GM10248 (cell line): Measurements from ENCODE around the gene ZNF385C.

ENCODE experiments used
- CTCF ChIA-PET: fragments of 300-600 bp; sonication (Branson Sonifier 250); formaldehyde crosslinking; extraction: SDS; loops from one replicate; lab custom pipeline; 2021; ENCODE audit warnings: antibody characterized with exemption; lab: Yijun Ruan, JAX
- POLR2A ChIA-PET: fragments of 350-650 bp; sonication (Branson Sonifier 250); formaldehyde crosslinking; extraction: SDS; loops from one replicate; lab custom pipeline; 2020; ENCODE audit warnings: antibody characterized with exemption; lab: Yijun Ruan, JAX
- DNase-seq: peaks from one replicate; pipeline ENCODE4 v3.0.0; 2012; ENCODE audit errors: extremely low spot score
- CTCF ChIP-seq: IDR thresholded peaks from 2 replicates; pipeline ENCODE4 v1.5.1; 2012; ENCODE audit warnings: mild to moderate bottlenecking, low read depth; ENCODE audit errors: extremely low read depth, missing control alignments, control extremely low read depth

ZNF385C gene

GRCh38 chr17:42005166-42005565 is 93.1 kb downstream of the ZNF385C start:
- ChIA-PET POLR2A (no interaction called here), CTCF (interaction anchor here (15.2 kb wide), 1 partner anchor 17 kb away, joined by 123 read pairs; the partner anchor contains the start of genes DNAJC7 and NKIRAS2)
- no peak for DNase-seq
- TF ChIP-seq CTCF = no peak

- ChIA-PET POLR2A (no interaction called here), CTCF (interaction anchor here (1.2 to 15.2 kb wide), 5 partner anchors 9 to 30 kb away, joined by 3 to 123 read pairs (median 6); partner anchors contain the start of genes DNAJC7 and NKIRAS2)
- no peak for DNase-seq
- no peak for TF ChIP-seq CTCF
These were observed 95.4 kb downstream of the ZNF385C start for GRCh38 chr17:42002792-42003301.

GRCh38 chr17:42002175-42002791 is 96.0 kb downstream of the ZNF385C start:
- no peak for DNase-seq
- ChIA-PET POLR2A (no interaction called here), CTCF (interaction anchor here (1.5 to 15.2 kb wide), 3 partner anchors 10 to 30 kb away, joined by 3 to 123 read pairs (median 7); partner anchors contain the start of genes DNAJC7 and NKIRAS2)
- no peak for TF ChIP-seq CTCF

- CTCF ChIA-PET = interaction anchor here (2.8 to 15.2 kb wide), 2 partner anchors 10 to 20 kb away, joined by 7 to 123 read pairs; partner anchors contain the start of genes DNAJC7 and NKIRAS2
- no peak for DNase-seq
- TF ChIP-seq CTCF = no peak
- POLR2A ChIA-PET = no interaction called here
These were observed 96.5 kb downstream of the ZNF385C start for GRCh38 chr17:42001729-42002128.

- ChIA-PET CTCF (interaction anchor here (15.2 kb wide), 1 partner anchor 21 kb away, joined by 123 read pairs; the partner anchor contains the start of genes DNAJC7 and NKIRAS2), POLR2A (no interaction called here)
- TF ChIP-seq CTCF = no peak
- DNase-seq = no peak
These were observed 97.7 kb downstream of the ZNF385C start for GRCh38 chr17:42000413-42001133.

GRCh38 chr17:41998497-41998896 is 99.8 kb downstream of the ZNF385C start:
- DNase-seq = no peak
- no peak for TF ChIP-seq CTCF
- ChIA-PET POLR2A (no interaction called here), CTCF (interaction anchor here (0.8 to 15.2 kb wide), 3 partner anchors 11 to 23 kb away, joined by 3 to 123 read pairs (median 4); partner anchors contain the start of genes DNAJC7 and NKIRAS2)
